ENCODE data around the gene LRRC47. TPM values are rescaled to one million over a fixed set of nuclear protein-coding genes. Genes with fewer than 3 reads are reported as not detected.

Gene LRRC47
- total RNA-seq, 1 experiment from 2014 or later, result 65.1 TPM

DNA sequence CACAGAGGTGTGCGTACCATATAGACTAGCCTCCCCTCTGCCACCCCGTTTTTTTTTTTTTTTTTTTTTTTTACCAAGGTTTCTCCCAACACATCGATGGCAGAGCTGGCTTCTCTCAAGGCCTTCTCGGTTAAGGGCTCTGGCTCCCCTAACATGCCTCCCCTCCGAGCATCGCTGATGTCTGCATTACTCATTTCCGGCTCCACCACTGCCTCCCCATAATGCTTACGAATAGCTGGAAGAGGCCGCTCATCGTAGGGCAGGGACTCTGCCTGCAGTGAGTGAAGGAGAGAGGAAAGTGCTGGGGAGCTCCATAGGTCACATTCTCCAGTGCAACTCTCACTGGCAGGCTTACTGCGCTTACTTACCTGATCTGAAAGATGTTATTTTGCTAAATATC lies 40.1 kb upstream of the LRRC47 start:
- Histone ChIP-seq H3K79me2 (ENCODE audit: insufficient read depth, low read length) (no peaks in the 10 kb centered on the region), H4K5ac (ENCODE audit: insufficient read length, low read depth, low read length) (no peak overlapping the region), H2BK120ac (ENCODE audit: low read depth, low read length, poor library complexity, severe bottlenecking) (no peak overlapping the region), H3K56ac (ENCODE audit: insufficient read length, low read depth, low read length) (no peak overlapping the region), H2BK20ac (ENCODE audit: low read depth, low read length, poor library complexity, severe bottlenecking) (no peak overlapping the region), H3K18ac (ENCODE audit: insufficient read length, low read depth, low read length) (no peak overlapping the region), H4K8ac (replicated peaks; ENCODE audit: insufficient read length, low read depth, low read length) (no peak overlapping the region), H3K4ac (ENCODE audit: low read depth, low read length) (no peak overlapping the region), H3K4me1 (ENCODE audit: insufficient read depth, low read length) (no peaks in the 10 kb centered on the region), H4K91ac (ENCODE audit: insufficient read length, low read depth, low read length) (no peak overlapping the region), H2BK5ac (ENCODE audit: insufficient read length, low read length) (no peak overlapping the region), H3K23me2 (ENCODE audit: insufficient read length, low read depth, low read length, poor library complexity, severe bottlenecking) (no peaks in the 10 kb centered on the region), H3K23ac (ENCODE audit: insufficient read length, low read depth, low read length) (no peak overlapping the region), H3K4me2 (ENCODE audit: insufficient read depth, insufficient read length, low read length) (no peak overlapping the region), H3K9ac (ENCODE audit: extremely low read depth, insufficient read length, low read length) (no peak overlapping the region), H3K9me3 (ENCODE audit: control insufficient read depth, low read depth, low read length) (no peaks in the 10 kb centered on the region), H2AK5ac (ENCODE audit: insufficient read length, low read length) (no peak overlapping the region), H2BK15ac (ENCODE audit: low read depth, low read length) (no peak overlapping the region), H3K27ac (ENCODE audit: insufficient read length, low read depth, low read length) (no peak overlapping the region), H3K14ac (ENCODE audit: insufficient read depth, low read length) (no peak overlapping the region), H2BK12ac (ENCODE audit: insufficient read length, low read depth, low read length) (no peak overlapping the region), H3T11ph (ENCODE audit: low read length) (no peak overlapping the region), H3K27me3 (ENCODE audit: insufficient read depth, low read length) (no peaks in the 10 kb centered on the region), H4K20me1 (ENCODE audit: control insufficient read depth, insufficient read depth, insufficient read length) (no peaks in the 10 kb centered on the region), H2AFZ (ENCODE audit: low read length) (no peak overlapping the region), H3K79me1 (ENCODE audit: insufficient read depth, low read depth, low read length, poor library complexity, severe bottlenecking) (no peaks in the 10 kb centered on the region)
- H3K9me3 Mint-ChIP-seq, result peaks cover 4 to 5% of the 10 kb centered on the region in 2 experiments; a peak in 4 of 5 replicates
- no peak overlapping the region for H3K4me3 Mint-ChIP-seq
- no peaks in the 10 kb centered on the region for H3K27me3 Mint-ChIP-seq (ENCODE audit: low read depth)
- H3K36me3 Mint-ChIP-seq (ENCODE audit: insufficient read depth in 1 of 3, low read depth in 3 of 3), result peaks cover 34 to 69% (median 48%) of the 10 kb centered on the region in 3 experiments
- no peaks in the 10 kb centered on the region for H3K4me1 Mint-ChIP-seq
- no peak for DNase-seq
- H3K27ac Mint-ChIP-seq, result no peak overlapping the region
- TF ChIP-seq, protein P1, sequence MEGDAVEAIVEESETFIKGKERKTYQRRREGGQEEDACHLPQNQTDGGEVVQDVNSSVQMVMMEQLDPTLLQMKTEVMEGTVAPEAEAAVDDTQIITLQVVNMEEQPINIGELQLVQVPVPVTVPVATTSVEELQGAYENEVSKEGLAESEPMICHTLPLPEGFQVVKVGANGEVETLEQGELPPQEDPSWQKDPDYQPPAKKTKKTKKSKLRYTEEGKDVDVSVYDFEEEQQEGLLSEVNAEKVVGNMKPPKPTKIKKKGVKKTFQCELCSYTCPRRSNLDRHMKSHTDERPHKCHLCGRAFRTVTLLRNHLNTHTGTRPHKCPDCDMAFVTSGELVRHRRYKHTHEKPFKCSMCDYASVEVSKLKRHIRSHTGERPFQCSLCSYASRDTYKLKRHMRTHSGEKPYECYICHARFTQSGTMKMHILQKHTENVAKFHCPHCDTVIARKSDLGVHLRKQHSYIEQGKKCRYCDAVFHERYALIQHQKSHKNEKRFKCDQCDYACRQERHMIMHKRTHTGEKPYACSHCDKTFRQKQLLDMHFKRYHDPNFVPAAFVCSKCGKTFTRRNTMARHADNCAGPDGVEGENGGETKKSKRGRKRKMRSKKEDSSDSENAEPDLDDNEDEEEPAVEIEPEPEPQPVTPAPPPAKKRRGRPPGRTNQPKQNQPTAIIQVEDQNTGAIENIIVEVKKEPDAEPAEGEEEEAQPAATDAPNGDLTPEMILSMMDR (conservative IDR thresholded peaks at IDR 0.05), result no peak
- no CpG with 5 or more reads among the region's 11 CpGs for WGBS (ENCODE audit: extremely low coverage, insufficient read length, low lambda C conversion rate)
